ENCODE results near the gene IL1R1. TPM values are rescaled to one million over a fixed set of nuclear protein-coding genes. Genes with fewer than 3 reads are reported as not detected.

Gene IL1R1
- total RNA-seq, 2 donors from 2014 or later: 6.8 to 6.9 TPM

Other genes with a start within 250 kb of the IL1R1 start
- 10 to 100 TPM; 10.7 to 11.8 TPM for gene IL1R2, start 150.8 kb upstream of the IL1R1 start, total RNA-seq
- gene IL1RL2, start 44.3 kb downstream of the IL1R1 start, total RNA-seq: under 1 TPM in 1 of 2 donors, not detected in 1; 0.75 TPM
- 1 to 10 TPM in 1 of 2 donors, under 1 TPM in 1; 0.74 to 1.0 TPM for gene IL1RL1, start 168.8 kb downstream of the IL1R1 start, total RNA-seq
- gene IL18R1, start 213.1 kb downstream of the IL1R1 start, total RNA-seq: 10 to 100 TPM; 11.7 to 28.3 TPM

Measured in activated naive CD4-positive, alpha-beta T cell treated with anti-CD3 and anti-CD28 coated beads, Interleukin-2, amount 50 U/mL, for 72 hours (primary cell).